Loucy (cell line): Measurements from ENCODE around the gene CAB39.
A peak's percentile ranks its signal among the peaks of the same experiment; 100 is the strongest.

ENCODE experiments used
- H2AFZ ChIP-seq: fragments of 200-600 bp; sonication (generic); 2 replicates; pipeline ENCODE4 v1.6.0; 2016; ENCODE audit warnings: antibody characterized with exemption, mild to moderate bottlenecking, low read length, moderate library complexity
- H3F3A ChIP-seq: fragments of 200-600 bp; 2 replicates; pipeline ENCODE4 v1.6.0; 2016; ENCODE audit warnings: antibody characterized with exemption, low read depth, mild to moderate bottlenecking
- H3K27me3 ChIP-seq: fragments of 200-600 bp; sonication (generic); 2 replicates; pipeline ENCODE4 v1.6.1; 2014; ENCODE audit warnings: low read length, mild to moderate bottlenecking; ENCODE audit not compliant: insufficient read depth, poor library complexity, severe bottlenecking
- H3K36me3 ChIP-seq: fragments of 200-600 bp; sonication (generic); 2 replicates; pipeline ENCODE4 v1.6.1; 2016; ENCODE audit warnings: low read length; ENCODE audit not compliant: insufficient read depth
- H3K4me1 ChIP-seq: fragments of 200-600 bp; sonication (generic); 2 replicates; pipeline ENCODE4 v1.5.1; 2014; ENCODE audit warnings: low read length, mild to moderate bottlenecking; ENCODE audit not compliant: insufficient read depth, poor library complexity, severe bottlenecking
- H3K4me2 ChIP-seq: fragments of 200-600 bp; sonication (generic); 2 replicates; pipeline ENCODE4 v1.6.0; 2014; ENCODE audit warnings: antibody characterized with exemption, low read length, low read depth, mild to moderate bottlenecking; ENCODE audit not compliant: poor library complexity, severe bottlenecking
- H3K4me3 ChIP-seq: fragments of 200-600 bp; sonication (generic); 2 replicates; pipeline ENCODE4 v1.5.1; 2014; ENCODE audit warnings: low read length, mild to moderate bottlenecking, mixed read lengths; ENCODE audit not compliant: poor library complexity, severe bottlenecking
- H3K79me2 ChIP-seq: fragments of 200-600 bp; sonication (generic); 2 replicates; pipeline ENCODE4 v1.6.1; 2014; ENCODE audit warnings: low read length; ENCODE audit not compliant: insufficient read depth
- H3K9ac ChIP-seq: fragments of 200-600 bp; sonication (generic); 2 replicates; pipeline ENCODE4 v1.6.0; 2014; ENCODE audit warnings: mild to moderate bottlenecking, low read depth, low read length, moderate library complexity; ENCODE audit not compliant: poor library complexity, severe bottlenecking
- H3K9me2 ChIP-seq: fragments of 200-600 bp; sonication (generic); replicated peaks from 2 replicates; pipeline ENCODE4 v1.6.1; 2016; ENCODE audit warnings: low read depth, low read length, mixed read lengths
- H3K9me3 ChIP-seq: fragments of 200-600 bp; sonication (generic); 2 replicates; pipeline ENCODE4 v1.6.1; 2014; ENCODE audit warnings: mild to moderate bottlenecking, antibody characterized with exemption, low read length, low read depth; ENCODE audit not compliant: insufficient read depth
- H4K20me1 ChIP-seq: fragments of 200-600 bp; sonication (generic); 2 replicates; pipeline ENCODE4 v1.6.0; 2014; ENCODE audit warnings: antibody characterized with exemption, low read length, mild to moderate bottlenecking; ENCODE audit not compliant: insufficient read depth, poor library complexity, severe bottlenecking
- EZH2phosphoT487 ChIP-seq: fragments of 200-600 bp; IDR thresholded peaks from 2 replicates; pipeline ENCODE4 v1.6.1; 2018; ENCODE audit warnings: antibody characterized with exemption, mild to moderate bottlenecking, moderate library complexity, borderline replicate concordance
- TF ChIP-seq, protein P1 (sequence below): fragments of 200-600 bp; sonication (generic); conservative IDR thresholded peaks from 2 replicates; pipeline ENCODE4 v1.5.1; 2014; ENCODE audit warnings: mild to moderate bottlenecking, antibody characterized with exemption, low read length

CAB39 gene

DNA sequence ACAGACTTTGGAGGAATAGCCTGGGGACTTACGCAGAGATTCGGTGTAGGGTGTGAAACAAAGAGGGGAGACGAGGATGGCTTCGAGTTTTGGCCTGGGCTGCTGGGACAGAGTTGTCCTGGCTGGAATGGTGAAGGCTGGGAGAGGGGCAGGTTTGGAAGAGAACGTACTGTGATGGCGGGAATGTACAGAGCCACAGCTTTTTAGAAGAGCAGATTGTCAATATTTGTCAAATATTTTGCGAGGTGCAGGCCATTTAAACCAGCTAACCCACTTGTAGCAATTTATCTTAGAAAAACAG is 137.7 kb downstream of the CAB39 start:
- TF ChIP-seq, protein P1, sequence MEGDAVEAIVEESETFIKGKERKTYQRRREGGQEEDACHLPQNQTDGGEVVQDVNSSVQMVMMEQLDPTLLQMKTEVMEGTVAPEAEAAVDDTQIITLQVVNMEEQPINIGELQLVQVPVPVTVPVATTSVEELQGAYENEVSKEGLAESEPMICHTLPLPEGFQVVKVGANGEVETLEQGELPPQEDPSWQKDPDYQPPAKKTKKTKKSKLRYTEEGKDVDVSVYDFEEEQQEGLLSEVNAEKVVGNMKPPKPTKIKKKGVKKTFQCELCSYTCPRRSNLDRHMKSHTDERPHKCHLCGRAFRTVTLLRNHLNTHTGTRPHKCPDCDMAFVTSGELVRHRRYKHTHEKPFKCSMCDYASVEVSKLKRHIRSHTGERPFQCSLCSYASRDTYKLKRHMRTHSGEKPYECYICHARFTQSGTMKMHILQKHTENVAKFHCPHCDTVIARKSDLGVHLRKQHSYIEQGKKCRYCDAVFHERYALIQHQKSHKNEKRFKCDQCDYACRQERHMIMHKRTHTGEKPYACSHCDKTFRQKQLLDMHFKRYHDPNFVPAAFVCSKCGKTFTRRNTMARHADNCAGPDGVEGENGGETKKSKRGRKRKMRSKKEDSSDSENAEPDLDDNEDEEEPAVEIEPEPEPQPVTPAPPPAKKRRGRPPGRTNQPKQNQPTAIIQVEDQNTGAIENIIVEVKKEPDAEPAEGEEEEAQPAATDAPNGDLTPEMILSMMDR, result no peak
- TF ChIP-seq EZH2phosphoT487, result no peak
- no peak overlapping the region for H3K4me2 ChIP-seq
- H3K9ac ChIP-seq, result no peak overlapping the region
- H3K79me2 ChIP-seq, result no peaks in the 10 kb centered on the region
- H3K4me3 ChIP-seq, result no peak overlapping the region
- H3F3A ChIP-seq, result no peaks in the 10 kb centered on the region
- no peaks in the 10 kb centered on the region for H3K9me3 ChIP-seq
- no peaks in the 10 kb centered on the region for H3K4me1 ChIP-seq
- H3K36me3 ChIP-seq, result no peaks in the 10 kb centered on the region
- H3K27me3 ChIP-seq, result no peaks in the 10 kb centered on the region
- no peaks in the 10 kb centered on the region for H4K20me1 ChIP-seq
- no peaks in the 10 kb centered on the region for H3K9me2 ChIP-seq
- no peak overlapping the region for H2AFZ ChIP-seq

DNA sequence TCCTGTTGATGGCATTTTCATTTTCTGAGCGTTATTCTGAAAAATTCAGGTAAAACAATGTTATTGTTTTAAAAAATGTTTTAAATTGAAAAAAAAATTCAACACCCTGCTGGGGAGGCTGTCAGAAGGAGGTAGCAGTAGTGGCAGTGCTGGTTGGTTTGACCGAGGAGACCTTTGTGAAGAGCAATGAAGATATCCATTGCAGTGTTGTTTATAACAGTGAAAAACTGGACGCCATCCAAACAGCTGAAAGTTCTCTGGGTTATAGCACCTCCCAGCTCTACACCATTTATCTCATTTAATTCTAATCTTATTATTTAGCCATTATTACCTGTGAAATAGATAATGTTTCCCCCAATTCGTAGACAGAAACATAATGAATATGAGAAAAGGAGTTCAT is 139.5 kb downstream of the CAB39 start:
- Histone ChIP-seq H3K36me3 (no peaks in the 10 kb centered on the region), H4K20me1 (no peaks in the 10 kb centered on the region), H3K9me3 (no peaks in the 10 kb centered on the region), H3K27me3 (no peaks in the 10 kb centered on the region), H3K9me2 (no peaks in the 10 kb centered on the region), H3K4me2 (no peak overlapping the region), H2AFZ (no peak overlapping the region), H3K79me2 (no peaks in the 10 kb centered on the region), H3F3A (no peaks in the 10 kb centered on the region), H3K9ac (no peak overlapping the region), H3K4me1 (no peaks in the 10 kb centered on the region), H3K4me3 (no peak overlapping the region)
- TF ChIP-seq, protein P1, result no peak
- no peak for TF ChIP-seq EZH2phosphoT487

DNA sequence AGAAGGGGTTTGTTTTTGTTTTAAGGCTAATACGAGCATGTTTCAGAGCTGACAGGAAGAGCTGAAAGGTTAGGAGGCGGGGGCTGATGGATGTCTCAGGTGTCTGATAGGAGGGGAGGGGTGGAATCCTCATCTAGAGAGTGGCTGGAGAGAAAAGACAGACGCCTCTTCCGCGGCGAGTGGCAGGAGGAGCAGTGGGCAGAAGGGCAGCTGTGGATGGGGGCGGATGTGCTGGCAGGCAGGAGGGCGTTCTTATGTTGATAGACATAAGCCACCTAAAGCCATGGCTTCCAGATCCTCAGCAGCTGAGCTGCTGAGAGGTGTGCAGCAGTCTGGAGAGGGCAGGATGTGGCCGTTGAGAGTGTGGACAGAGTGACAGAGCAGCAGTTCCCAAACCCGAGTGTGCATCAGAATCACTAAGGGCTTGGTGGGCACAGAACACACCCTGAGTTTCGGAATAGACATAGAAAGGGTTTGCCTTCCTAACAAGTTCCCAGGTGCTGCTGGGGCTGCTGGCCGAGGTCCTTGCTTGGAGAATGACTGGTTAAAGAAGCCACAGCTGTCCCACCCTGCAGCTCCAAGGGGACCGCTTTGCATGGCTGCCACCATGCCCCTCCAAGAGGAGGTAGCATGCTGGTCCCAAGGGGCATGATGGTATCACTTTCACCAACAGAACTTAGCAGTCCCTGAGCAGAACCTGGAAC is 149.1 kb downstream of the CAB39 start:
- TF ChIP-seq, protein P1, result no peak
- TF ChIP-seq EZH2phosphoT487, result no peak
- Histone ChIP-seq H3K79me2 (peaks cover 19% of the 10 kb centered on the region), H4K20me1 (no peaks in the 10 kb centered on the region), H3K4me2 (no peak overlapping the region), H3K36me3 (no peaks in the 10 kb centered on the region), H3K4me1 (peaks cover 7% of the 10 kb centered on the region), H3F3A (0 out of 2 replicates have a peak, but pooled peaks cover 5% of the 10 kb centered on the region), H3K27me3 (peaks cover 4% of the 10 kb centered on the region), H2AFZ (peak overlapping the region; percentile 31; the same call in 1 of the 2 replicates), H3K9ac (no peak overlapping the region), H3K9me3 (no peaks in the 10 kb centered on the region), H3K9me2 (no peaks in the 10 kb centered on the region), H3K4me3 (no peak overlapping the region)
